ENCODE measurements around the gene KCTD1. TPM values are rescaled to one million over a fixed set of nuclear protein-coding genes. Genes with fewer than 3 reads are reported as not detected.

KCTD1 gene
- total and polyA plus RNA-seq, 10 of the 15 experiments (the other 5 are each of a cell fraction or from before 2014, with no cell fraction given) = 1.5 to 13.4 (median 5.5) TPM

- no peak overlapping the region for H3K27ac ChIP-seq (ENCODE audit: control insufficient read depth, insufficient read depth)
- no peak overlapping the region for H3K4me2 ChIP-seq (ENCODE audit: control insufficient read depth, insufficient read depth)
- H3K79me2 ChIP-seq (ENCODE audit: control insufficient read depth, insufficient read depth, low read length) = no peaks in the 10 kb centered on the region
- no peaks in the 10 kb centered on the region for H3K9me3 ChIP-seq (replicated peaks; ENCODE audit: control insufficient read depth, insufficient read depth, low read length)
- H3K36me3 ChIP-seq (ENCODE audit: control insufficient read depth in 2 of 2, insufficient read depth in 2 of 2, low read length in 1 of 2) = no peaks in the 10 kb centered on the region
- POLR2A ChIA-PET = no interaction called here
- no TSS peak for BruUV-seq (replicated peaks)
- RAD21 ChIA-PET (ENCODE audit: unreplicated experiment) = no interaction called here
- in situ Hi-C loops (cut with MboI) = no loop called here
- H2AFZ ChIP-seq (ENCODE audit: control insufficient read depth, low read depth, low read length) = no peak overlapping the region
- no peak for DNase-seq (ENCODE audit: low read depth, low spot score)
- TF ChIP-seq MEF2B (IDR thresholded peaks at IDR 0.05; ENCODE audit: partially characterized antibody, poor library complexity, severe bottlenecking) = no peak
- TF ChIP-seq USF1 (IDR thresholded peaks at IDR 0.05; ENCODE audit: borderline replicate concordance, extremely low read length, insufficient read depth, low read depth, low read length) = no peak
- TF ChIP-seq NBN (IDR thresholded peaks at IDR 0.05) = no peak
- TF ChIP-seq NFYB (IDR thresholded peaks at IDR 0.05; ENCODE audit: insufficient read depth, low read depth, low read length) = no peak
- FAIRE-seq = no peak
- H3K9ac ChIP-seq (ENCODE audit: control insufficient read depth, insufficient read depth, low read length) = no peak overlapping the region
- H4K20me1 ChIP-seq (ENCODE audit: control insufficient read depth, insufficient read depth) = no peaks in the 10 kb centered on the region
- no peak overlapping the region for H3K4me3 ChIP-seq
- no peaks in the 10 kb centered on the region for H3K4me1 ChIP-seq (ENCODE audit: control insufficient read depth, insufficient read depth, low read length)
- H3K27me3 ChIP-seq (replicated peaks in 1 of 2; ENCODE audit: control insufficient read depth in 2 of 2, insufficient read depth in 2 of 2, low read length in 1 of 2) = no peaks in the 10 kb centered on the region
- intact Hi-C loops (cut with micrococcal nuclease; ENCODE audit: unreplicated experiment) = no loop called here
- ATAC-seq = no peak
- WGBS (ENCODE audit: insufficient coverage, insufficient replicate concordance, low lambda C conversion rate, missing lambda C conversion rate) = 63% methylated on average over 4 of the region's 4 CpGs
- SMC1A ChIA-PET (ENCODE audit: uncharacterized antibody, unreplicated experiment) = interaction anchor here (1.8 kb wide), 1 partner anchor 14 kb away, joined by 4 read pairs; no protein-coding TSS in a partner anchor
- CTCF ChIA-PET = interaction anchor here (0.8 kb wide), 1 partner anchor 45 kb away, joined by 3 read pairs; no protein-coding TSS in a partner anchor
Observed at GRCh38 chr18:26502823-26503222, 45.5 kb downstream of the KCTD1 start.

DNA sequence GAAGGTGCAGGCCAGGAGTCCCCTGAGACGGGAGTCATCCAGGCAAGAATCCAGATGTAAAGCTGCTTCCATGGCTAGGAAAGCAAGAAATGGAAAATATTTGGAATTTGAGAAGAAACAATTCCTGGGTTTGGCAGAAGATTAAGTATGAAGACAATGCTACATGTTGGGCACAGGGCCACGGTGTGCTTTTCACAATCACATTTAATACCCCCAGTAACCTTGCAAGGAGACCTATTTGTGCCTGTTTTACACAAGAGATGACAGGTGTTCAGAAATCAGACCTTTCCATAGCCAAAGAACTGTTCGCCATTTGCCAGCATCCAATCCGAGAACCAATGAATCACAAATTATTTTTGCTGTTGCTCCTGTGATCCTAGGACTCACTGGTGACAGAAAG, 50.5 kb downstream of the KCTD1 start:
- DNase-seq (ENCODE audit: low read depth, low spot score) (no peak), FAIRE-seq (no peak), ATAC-seq (no peak)
- Histone ChIP-seq H3K4me2 (ENCODE audit: control insufficient read depth, insufficient read depth) (no peak overlapping the region), H3K27ac (ENCODE audit: control insufficient read depth, insufficient read depth) (no peak overlapping the region), H3K79me2 (ENCODE audit: control insufficient read depth, insufficient read depth, low read length) (no peaks in the 10 kb centered on the region), H3K4me1 (ENCODE audit: control insufficient read depth, insufficient read depth, low read length) (no peaks in the 10 kb centered on the region), H2AFZ (ENCODE audit: control insufficient read depth, low read depth, low read length) (no peak overlapping the region), H3K9me3 (replicated peaks; ENCODE audit: control insufficient read depth, insufficient read depth, low read length) (no peaks in the 10 kb centered on the region), H3K4me3 (no peak overlapping the region), H3K9ac (ENCODE audit: control insufficient read depth, insufficient read depth, low read length) (no peak overlapping the region), H4K20me1 (ENCODE audit: control insufficient read depth, insufficient read depth) (no peaks in the 10 kb centered on the region), H3K27me3 (replicated peaks in 1 of 2; ENCODE audit: control insufficient read depth in 2 of 2, insufficient read depth in 2 of 2, low read length in 1 of 2) (no peaks in the 10 kb centered on the region), H3K36me3 (ENCODE audit: control insufficient read depth in 2 of 2, insufficient read depth in 2 of 2, low read length in 1 of 2) (no peaks in the 10 kb centered on the region)
- RAD21 ChIA-PET (ENCODE audit: unreplicated experiment) = no interaction called here
- intact Hi-C loops (cut with micrococcal nuclease; ENCODE audit: unreplicated experiment) = no loop called here
- WGBS (ENCODE audit: insufficient coverage, insufficient replicate concordance, low lambda C conversion rate, missing lambda C conversion rate) = 69% methylated on average over 4 of the region's 4 CpGs
- SMC1A ChIA-PET (ENCODE audit: uncharacterized antibody, unreplicated experiment) = interaction anchor here (1.0 kb wide), 1 partner anchor 72 kb away, joined by 4 read pairs; no protein-coding TSS in a partner anchor
- no TSS peak for BruUV-seq (replicated peaks)
- POLR2A ChIA-PET = no interaction called here
- in situ Hi-C loops (cut with MboI) = no loop called here
- CTCF ChIA-PET = no interaction called here
- TF ChIP-seq ZNF274 (IDR thresholded peaks at IDR 0.05; ENCODE audit: insufficient read depth, insufficient read length) = no peak
- TF ChIP-seq GATAD2B (conservative IDR thresholded peaks at IDR 0.05; ENCODE audit: low read depth) = no peak
- TF ChIP-seq, protein P1, sequence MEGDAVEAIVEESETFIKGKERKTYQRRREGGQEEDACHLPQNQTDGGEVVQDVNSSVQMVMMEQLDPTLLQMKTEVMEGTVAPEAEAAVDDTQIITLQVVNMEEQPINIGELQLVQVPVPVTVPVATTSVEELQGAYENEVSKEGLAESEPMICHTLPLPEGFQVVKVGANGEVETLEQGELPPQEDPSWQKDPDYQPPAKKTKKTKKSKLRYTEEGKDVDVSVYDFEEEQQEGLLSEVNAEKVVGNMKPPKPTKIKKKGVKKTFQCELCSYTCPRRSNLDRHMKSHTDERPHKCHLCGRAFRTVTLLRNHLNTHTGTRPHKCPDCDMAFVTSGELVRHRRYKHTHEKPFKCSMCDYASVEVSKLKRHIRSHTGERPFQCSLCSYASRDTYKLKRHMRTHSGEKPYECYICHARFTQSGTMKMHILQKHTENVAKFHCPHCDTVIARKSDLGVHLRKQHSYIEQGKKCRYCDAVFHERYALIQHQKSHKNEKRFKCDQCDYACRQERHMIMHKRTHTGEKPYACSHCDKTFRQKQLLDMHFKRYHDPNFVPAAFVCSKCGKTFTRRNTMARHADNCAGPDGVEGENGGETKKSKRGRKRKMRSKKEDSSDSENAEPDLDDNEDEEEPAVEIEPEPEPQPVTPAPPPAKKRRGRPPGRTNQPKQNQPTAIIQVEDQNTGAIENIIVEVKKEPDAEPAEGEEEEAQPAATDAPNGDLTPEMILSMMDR (IDR thresholded peaks at IDR 0.05 in 2 of 3, conservative IDR thresholded peaks at IDR 0.05 in 1 of 3; ENCODE audit: control insufficient read depth in 2 of 3, extremely low read depth in 1 of 3, insufficient read depth in 1 of 3, low read depth in 3 of 3, low read length in 3 of 3) = no peak
- no peak for TF ChIP-seq GABPA (IDR thresholded peaks at IDR 0.05; ENCODE audit: low read depth)
- no peak for TF ChIP-seq RFX5 (IDR thresholded peaks at IDR 0.05; ENCODE audit: low read depth, low read length)
- TF ChIP-seq POLR2A (IDR thresholded peaks at IDR 0.05; ENCODE audit: low read depth, low read length) = no peak
- no peak for TF ChIP-seq HCFC1 (IDR thresholded peaks at IDR 0.05; ENCODE audit: low read length)
- TF ChIP-seq MYC (IDR thresholded peaks at IDR 0.05; ENCODE audit: insufficient read depth, insufficient read length, insufficient replicate concordance, low read length, severe bottlenecking) = no peak
- TF ChIP-seq RAD21 (IDR thresholded peaks at IDR 0.05; ENCODE audit: insufficient read depth, low read depth, low read length) = no peak
